Chondrocyte (in vitro differentiated cells): ENCODE results near the gene DDA1. TPM values are rescaled to one million over a fixed set of nuclear protein-coding genes. Genes with fewer than 3 reads are reported as not detected.

ENCODE experiments used
- DNase-seq: peaks from one replicate; pipeline ENCODE4 v3.0.0; 2021; ENCODE audit warnings: mixed read lengths, low spot score
- H3K27ac Mint-ChIP-seq: one replicate; pipeline ENCODE4 v1.8.0; 2021; ENCODE audit warnings: mild to moderate bottlenecking, moderate library complexity, mixed read lengths; ENCODE audit not compliant: unreplicated experiment
- H3K27me3 Mint-ChIP-seq: 2 replicates; pipeline ENCODE4 v1.8.0; 2021; ENCODE audit warnings: low read depth, mixed read lengths
- H3K36me3 Mint-ChIP-seq: 2 replicates; pipeline ENCODE4 v1.8.0; 2021; ENCODE audit warnings: low read depth, mixed read lengths
- H3K4me1 Mint-ChIP-seq: 2 replicates; pipeline ENCODE4 v1.8.0; 2021; ENCODE audit warnings: low read depth, mild to moderate bottlenecking, mixed read lengths
- H3K4me3 Mint-ChIP-seq: one replicate; pipeline ENCODE4 v1.8.0; 2021; ENCODE audit warnings: mild to moderate bottlenecking, moderate library complexity, mixed read lengths; ENCODE audit not compliant: unreplicated experiment
- H3K9me3 Mint-ChIP-seq: 2 replicates; pipeline ENCODE4 v1.8.0; 2021; ENCODE audit warnings: low read depth, mixed read lengths
- total RNA-seq: library from RNA; stranded (reverse); gene quantifications from 3 replicates; pipeline ENCODE4 v1.2.1, GENCODE V29; 2021
- TF ChIP-seq, protein P1 (sequence below): fragments of 200-600 bp; sonication (generic); IDR thresholded peaks from 2 replicates; pipeline ENCODE4 v1.5.0; 2021; ENCODE audit warnings: antibody characterized with exemption, mild to moderate bottlenecking, moderate library complexity

The DDA1 gene
- total RNA-seq, 1 donor from 2014 or later = 63.9 TPM

GRCh38 chr19:17318966-17319365 lies 9.6 kb downstream of the DDA1 start:
- Mint-ChIP-seq H3K9me3 (no peaks in the 10 kb centered on the region), H3K4me3 (no peak overlapping the region), H3K4me1 (peaks cover 5% of the 10 kb centered on the region), H3K27me3 (no peaks in the 10 kb centered on the region), H3K36me3 (peaks cover 17% of the 10 kb centered on the region), H3K27ac (no peak overlapping the region)
- TF ChIP-seq, protein P1, sequence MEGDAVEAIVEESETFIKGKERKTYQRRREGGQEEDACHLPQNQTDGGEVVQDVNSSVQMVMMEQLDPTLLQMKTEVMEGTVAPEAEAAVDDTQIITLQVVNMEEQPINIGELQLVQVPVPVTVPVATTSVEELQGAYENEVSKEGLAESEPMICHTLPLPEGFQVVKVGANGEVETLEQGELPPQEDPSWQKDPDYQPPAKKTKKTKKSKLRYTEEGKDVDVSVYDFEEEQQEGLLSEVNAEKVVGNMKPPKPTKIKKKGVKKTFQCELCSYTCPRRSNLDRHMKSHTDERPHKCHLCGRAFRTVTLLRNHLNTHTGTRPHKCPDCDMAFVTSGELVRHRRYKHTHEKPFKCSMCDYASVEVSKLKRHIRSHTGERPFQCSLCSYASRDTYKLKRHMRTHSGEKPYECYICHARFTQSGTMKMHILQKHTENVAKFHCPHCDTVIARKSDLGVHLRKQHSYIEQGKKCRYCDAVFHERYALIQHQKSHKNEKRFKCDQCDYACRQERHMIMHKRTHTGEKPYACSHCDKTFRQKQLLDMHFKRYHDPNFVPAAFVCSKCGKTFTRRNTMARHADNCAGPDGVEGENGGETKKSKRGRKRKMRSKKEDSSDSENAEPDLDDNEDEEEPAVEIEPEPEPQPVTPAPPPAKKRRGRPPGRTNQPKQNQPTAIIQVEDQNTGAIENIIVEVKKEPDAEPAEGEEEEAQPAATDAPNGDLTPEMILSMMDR = no peak
- DNase-seq = no peak

DNA sequence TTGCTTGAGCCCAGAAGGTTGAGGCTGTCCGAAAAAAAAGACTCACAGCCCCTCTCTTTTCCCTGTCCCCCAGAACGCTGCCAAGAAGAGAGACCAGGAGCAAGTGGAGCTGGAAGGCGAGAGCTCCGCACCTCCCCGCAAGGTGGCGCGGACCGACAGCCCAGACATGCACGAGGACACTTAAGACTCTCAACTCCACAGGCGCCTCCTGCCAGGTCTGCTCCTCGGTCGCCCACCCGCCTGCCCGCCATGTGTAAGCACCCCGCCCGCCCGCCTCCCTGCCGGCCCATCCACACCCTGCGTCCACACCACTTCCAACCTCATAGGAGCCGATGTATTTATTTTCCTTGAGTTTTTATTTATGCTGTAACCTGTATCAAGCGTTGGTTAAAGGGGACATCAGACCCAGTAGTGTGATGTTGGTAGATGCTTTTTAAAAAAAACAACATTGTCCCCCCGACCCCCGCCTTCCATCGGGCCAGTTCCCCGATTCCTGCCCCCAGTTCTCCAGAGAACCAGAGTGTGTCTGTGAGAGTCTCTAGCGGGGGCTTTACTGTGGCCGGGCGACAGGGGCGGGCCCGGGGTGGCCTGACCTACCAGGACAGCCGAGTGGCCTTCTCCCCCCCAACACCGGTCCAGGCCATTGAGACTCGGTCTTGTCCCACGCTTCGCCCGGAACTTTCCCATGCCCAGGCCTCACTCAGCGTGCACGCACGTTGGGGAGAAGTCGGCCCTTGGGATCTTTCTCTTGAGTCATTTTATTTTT lies 10.3 kb downstream of the DDA1 start:
- TF ChIP-seq, protein P1 = no peak
- H3K4me1 Mint-ChIP-seq = peaks cover 5% of the 10 kb centered on the region
- H3K27me3 Mint-ChIP-seq = no peaks in the 10 kb centered on the region
- H3K27ac Mint-ChIP-seq = no peak overlapping the region
- H3K4me3 Mint-ChIP-seq = no peak overlapping the region
- no peak for DNase-seq
- H3K36me3 Mint-ChIP-seq = peaks cover 17% of the 10 kb centered on the region
- H3K9me3 Mint-ChIP-seq = no peaks in the 10 kb centered on the region

DNA sequence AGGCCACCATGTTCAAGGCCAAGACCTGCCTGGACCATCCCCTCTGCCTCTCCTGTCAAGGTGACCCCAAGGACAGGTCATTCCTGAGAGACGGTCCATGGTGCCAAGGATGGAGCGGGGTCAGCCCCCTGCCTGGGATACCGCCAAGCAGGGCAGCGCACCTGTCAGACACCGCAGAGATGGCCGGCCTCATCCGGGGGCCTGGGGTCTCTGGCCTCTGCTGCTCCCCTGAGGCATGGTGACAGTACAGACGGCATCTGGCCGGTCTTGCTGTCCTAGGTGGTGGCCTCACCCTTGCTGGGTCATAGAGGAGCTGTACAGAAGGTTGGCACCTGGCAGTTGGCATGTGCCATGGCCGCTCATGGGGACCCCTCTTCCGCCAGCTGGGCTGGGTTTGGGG lies 11.1 kb downstream of the DDA1 start:
- Mint-ChIP-seq H3K9me3 (no peaks in the 10 kb centered on the region), H3K27me3 (no peaks in the 10 kb centered on the region), H3K27ac (no peak overlapping the region), H3K4me1 (peaks cover 5% of the 10 kb centered on the region), H3K36me3 (peaks cover 17% of the 10 kb centered on the region), H3K4me3 (no peak overlapping the region)
- TF ChIP-seq, protein P1 = no peak
- DNase-seq = no peak

- no peak for DNase-seq
- Mint-ChIP-seq H3K4me1 (peaks cover 10% of the 10 kb centered on the region), H3K27ac (peak overlapping the region; percentile 10), H3K9me3 (no peaks in the 10 kb centered on the region), H3K36me3 (peaks cover 9% of the 10 kb centered on the region), H3K27me3 (no peaks in the 10 kb centered on the region), H3K4me3 (no peak overlapping the region)
- TF ChIP-seq, protein P1 = no peak
These were observed 12.5 kb downstream of the DDA1 start for GRCh38 chr19:17321655-17322489.

- TF ChIP-seq, protein P1 = no peak
- no peaks in the 10 kb centered on the region for H3K27me3 Mint-ChIP-seq
- H3K36me3 Mint-ChIP-seq = peaks cover 8% of the 10 kb centered on the region
- no peaks in the 10 kb centered on the region for H3K9me3 Mint-ChIP-seq
- H3K4me3 Mint-ChIP-seq = no peak overlapping the region
- H3K4me1 Mint-ChIP-seq = peaks cover 10% of the 10 kb centered on the region
- DNase-seq = no peak
- no peak overlapping the region for H3K27ac Mint-ChIP-seq
These were observed 13.5 kb downstream of the DDA1 start for GRCh38 chr19:17322854-17323253.
